Dedifferentiated amniotic fluid mesenchymal stem cell (primary cell): ENCODE results near the gene PTAFR.
"Not testable (repeated sequence)": the region's sequence is repeated elsewhere in the genome, so short reads cannot be mapped to it uniquely, and the experiment has no call there.

Source experiments
- DNase-seq: peaks from one replicate; pipeline ENCODE4 v3.0.0-alpha.2; 2016; ENCODE audit errors: extremely low spot score

PTAFR gene

DNA sequence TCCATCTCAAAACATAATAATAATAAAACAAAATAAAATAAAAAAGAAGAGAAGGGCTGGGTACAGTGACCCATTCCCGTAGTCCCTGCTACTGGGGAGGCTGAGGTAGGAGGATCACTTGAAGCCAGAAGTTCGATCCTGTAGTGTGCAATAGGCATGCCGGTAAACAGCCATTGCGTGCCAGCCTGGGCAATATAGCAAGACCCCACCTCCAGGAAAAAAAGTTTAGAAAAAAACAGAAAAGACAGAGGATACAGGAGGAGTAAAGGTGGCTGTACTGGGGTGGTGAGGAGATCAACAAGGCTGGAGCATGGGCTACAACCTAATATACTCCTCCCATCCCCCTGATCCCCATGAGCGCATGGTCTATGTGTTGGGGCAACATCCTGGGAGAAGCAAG, 30.8 kb downstream of the PTAFR start:
- no peak for DNase-seq

DNA sequence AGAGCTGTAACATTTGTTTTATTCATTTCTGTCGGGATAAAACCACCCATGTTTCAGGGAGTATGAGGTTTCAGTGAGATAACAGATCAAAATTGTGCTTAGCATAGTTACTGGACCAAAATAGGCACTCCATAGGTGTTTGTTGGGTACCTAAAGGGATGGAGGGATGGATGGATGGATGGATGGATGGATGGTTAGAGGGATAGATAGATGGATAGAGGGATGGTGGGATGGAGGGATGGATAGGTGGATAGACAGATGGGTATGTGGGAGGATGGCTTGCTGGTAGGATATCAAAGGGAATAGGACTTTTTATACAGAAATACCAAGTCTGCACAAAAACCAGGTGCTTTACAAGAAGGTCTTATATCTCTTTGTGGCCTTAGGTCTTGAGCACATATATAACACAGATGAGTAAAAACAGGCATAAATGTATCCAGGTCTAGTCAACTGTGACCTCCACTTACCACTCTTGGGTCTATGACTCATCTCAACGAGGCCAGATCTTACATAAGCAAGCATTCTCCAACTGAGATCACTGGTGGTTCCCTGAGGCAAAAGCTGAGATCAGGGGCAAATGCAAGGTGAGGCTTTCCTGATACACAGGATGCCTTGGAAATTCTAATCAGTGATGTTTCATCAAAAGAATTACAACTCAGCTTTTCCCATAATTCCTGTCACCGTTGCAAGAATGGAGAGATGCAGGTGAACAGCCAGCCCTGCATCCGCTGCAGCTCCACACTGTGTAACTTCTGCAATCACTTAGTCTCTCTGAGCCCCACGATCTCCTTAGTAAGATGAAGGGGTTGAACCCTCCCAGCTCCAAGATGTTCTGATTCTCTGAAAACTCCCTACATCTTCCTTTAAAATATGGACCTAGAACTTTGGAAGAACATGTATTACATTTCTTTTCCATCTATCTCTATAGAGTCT, 32.0 kb downstream of the PTAFR start:
- no peak for DNase-seq

DNA sequence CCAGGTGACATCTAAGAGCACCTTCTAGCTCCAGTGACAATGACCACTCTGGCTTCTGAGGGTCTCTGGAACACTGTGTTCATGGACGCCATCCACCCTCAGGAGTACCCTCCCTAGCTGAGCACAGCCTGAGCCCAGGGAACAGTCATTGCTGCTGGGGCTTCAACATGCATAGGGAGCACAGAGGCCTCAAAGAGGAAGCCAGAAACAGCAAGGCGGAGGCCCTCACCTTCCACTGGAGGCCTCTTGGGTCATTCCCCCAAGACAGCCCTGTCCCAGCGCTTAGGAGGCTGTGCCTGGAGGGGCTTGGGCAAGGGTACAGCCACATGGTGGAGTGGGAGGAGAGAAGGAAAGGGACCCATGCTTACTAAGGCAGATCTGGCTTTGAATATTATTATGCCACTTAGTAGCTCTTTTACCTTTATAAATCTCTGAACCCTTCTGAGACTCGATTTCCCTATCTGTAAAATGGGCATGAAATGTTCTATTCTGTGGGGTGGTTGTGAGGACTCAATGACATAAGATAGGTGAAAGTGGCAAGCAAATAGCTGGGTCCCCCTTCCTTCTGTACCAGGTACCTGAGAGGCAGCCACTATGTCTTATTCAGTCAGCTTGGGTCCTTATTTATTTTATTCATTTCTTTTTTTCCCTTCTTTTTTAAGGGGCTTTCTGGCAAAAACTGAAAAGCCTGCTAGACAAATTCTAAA, 32.8 kb downstream of the PTAFR start:
- DNase-seq = no peak

DNA sequence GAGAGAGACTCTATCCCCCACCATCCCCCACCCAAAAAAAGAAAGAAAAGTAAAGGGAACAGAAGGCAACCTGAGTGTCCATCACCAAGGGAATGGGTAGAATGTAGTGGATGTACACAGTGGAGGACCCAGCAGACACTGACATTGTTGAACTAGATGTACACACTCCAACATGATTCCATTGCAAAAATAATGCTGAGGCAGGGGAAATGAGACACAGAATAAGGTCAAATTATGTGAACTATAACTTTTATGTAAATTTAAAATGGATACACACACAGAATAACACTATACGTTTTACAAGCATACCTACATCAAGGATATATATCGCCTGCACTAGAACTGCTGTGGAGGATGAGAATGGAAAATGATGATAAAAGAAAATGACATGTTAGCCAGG, 34.8 kb downstream of the PTAFR start:
- no peak for DNase-seq

DNA sequence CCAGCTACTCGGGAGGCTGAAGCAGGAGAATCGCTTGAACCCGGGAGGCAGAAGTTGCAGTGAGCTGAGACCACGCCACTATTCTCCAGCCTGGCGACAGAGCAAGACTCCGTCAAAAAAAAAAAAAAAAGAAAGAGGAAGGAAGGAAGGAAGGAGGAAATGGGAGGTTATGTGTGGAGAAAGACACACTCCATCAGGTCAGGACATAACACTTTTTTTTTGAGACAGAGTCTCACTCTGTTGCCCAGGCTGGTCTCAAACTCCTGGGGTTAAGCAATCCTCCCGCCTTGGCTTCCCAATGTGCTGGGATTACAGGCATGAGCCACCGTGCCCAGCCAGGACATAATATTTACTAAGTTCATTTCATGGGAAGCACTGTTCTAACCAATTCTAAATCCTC, 36.6 kb downstream of the PTAFR start:
- not testable (repeated sequence) for DNase-seq

DNA sequence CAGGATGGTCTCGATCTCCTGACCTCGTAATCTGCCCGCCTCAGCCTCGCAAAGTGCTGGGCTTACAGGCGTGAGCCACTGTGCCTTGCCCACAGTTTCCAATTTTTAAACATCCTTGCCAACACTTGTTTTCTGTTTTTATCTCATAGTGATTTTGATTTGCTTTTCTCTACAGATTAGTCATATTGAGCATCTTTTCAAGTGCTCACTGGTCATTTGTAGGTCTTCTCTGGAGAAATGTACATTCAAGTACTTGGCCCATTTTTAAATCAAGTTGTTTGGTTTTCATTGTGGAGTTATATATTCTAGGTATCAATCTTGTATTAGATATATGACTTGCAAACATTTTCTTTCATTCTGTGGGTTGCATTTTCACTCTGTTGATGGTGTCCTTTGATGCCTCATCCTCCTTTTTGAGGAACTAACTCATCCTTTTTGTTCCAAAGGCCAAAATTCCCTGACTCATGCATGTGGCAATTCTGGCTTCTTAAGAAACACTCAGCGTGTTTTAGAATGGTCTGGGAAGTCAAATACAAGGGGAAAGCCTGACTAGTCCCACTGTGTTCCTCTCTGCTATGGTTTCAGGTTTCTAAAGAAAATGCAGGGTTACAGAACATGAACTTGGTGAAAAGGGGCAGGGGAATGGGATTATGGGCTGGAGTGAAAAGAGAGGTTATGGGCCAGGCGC, 37.3 kb downstream of the PTAFR start:
- peak; percentile 20 for DNase-seq

DNA sequence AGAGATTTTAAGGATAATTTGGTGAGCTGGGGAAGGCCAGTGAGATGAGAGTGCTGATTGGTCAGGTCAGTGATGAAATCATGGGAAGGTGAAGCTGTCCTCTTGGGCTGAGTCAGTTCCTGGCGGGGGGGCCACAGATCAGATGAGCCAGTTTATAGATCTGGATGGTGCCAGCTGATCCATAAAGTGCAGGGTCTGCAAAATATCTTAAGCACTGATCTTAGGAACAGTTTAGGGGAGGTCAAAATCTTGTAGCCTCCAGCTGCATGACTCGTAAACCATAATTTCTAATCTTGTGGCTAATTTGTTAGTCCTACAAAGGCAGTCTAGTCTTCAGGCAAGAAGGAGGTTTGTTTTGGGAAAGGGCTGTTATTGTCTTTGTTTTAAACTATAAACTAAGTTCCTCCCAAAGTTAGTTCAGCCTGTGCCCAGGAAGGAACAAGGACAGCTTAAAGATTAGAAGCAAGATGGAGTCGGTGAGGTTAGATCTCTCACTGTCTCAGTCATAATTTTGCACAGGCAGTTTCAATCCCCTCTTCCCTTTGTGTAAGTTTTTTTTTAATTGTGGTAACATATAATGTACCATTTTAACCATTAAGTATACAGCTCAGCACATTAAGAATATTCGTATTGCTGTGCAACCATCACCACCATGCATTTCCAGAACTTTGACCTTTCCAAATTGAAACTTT, 39.4 kb downstream of the PTAFR start:
- no peak for DNase-seq

DNA sequence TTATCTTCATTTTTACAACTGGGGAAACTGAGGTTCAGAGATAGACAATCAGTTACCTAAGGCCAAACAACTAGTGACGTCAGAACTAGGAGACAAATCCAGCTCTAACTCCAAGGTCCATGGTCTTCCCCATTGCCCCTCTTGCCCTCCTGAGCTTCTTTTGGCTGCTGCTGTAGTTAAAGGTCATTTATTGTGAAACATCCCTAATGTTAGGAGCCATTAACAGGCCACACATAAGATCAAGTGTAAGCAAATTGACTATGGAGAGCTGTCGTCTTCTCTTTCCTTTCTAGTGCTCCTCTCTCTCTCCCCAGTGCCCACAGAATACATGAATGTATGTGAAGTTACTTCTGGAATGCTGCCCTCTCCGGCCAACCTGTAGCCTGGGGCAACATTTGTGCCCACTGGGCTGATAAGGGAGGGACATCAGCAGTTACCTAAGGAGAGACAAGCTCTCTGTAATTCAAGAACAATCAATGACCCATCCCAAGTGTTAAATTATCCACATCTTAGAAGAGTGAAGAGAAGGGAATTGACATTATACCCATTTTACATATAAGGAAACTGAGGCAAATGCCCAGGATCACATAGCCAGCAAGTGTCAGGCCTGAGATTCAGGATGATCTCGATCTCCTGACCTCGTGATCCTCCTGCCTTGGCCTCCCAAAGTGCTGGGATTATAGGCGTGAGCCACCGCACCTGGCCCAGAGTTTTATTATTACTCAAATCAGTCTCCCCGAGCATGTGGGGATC, 40.1 kb downstream of the PTAFR start:
- no peak for DNase-seq

DNA sequence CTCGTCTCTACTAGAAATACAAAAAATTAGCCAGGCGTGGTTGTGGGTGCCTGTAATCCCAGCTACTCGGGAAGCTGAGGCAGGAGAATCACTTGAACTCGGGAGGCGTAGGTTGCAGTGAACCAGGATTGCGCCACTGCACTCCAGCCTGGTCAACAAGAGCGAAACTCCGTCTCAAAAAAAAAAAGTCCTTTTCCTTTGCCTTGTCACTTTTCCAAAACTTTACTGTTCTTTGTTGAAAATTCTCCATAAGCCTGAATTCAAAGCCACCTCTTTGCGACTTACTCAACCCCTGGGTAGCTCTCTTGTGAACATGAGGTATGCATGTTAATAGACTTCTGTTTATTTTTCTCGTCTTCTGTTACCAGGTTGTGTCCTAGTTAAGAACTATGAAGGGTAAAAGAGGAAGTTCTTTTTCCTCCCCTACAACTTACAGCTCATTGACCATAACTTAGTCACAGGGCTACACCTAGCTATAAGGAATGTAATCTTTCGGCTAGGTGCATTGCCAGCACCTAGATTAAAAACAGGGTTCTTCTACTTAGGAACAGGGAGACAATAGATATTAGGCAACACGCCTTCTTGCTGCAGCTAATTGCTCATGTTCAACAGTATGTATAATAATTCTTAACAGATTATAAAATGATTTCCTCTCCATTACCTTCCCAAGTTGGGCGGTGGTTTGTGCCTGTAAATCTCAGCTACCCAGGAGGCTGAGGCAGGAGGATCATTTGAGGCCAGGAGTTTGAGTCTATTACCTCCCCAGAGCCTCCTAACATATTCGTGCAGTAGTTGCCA, 40.9 kb downstream of the PTAFR start:
- no peak for DNase-seq

DNA sequence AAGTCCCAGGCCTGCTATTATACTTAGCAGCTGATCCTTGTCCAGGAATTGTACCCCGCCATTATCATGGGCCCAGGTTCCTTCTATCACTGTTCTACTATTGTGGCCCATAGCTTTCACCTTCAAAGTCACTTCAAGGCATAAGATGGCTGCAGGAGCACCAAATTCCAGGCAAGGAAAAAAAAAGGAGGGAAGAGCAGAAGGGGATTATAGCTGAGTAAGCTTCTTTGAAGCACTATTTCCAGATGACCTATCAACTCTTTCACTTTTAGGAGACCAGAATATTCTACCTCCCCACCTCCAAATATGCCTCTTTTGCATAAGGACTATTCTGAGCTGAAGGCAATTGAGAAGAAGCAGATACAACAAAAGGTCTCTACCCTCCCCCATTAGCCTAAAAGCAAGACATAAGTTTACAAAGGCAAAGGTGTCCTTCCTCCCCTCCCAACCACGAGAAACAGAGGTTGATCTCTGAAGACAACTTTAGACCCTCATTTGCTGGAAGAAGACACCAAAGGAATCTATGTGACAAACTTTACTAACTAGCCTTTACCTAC, 41.8 kb downstream of the PTAFR start:
- no peak for DNase-seq

DNA sequence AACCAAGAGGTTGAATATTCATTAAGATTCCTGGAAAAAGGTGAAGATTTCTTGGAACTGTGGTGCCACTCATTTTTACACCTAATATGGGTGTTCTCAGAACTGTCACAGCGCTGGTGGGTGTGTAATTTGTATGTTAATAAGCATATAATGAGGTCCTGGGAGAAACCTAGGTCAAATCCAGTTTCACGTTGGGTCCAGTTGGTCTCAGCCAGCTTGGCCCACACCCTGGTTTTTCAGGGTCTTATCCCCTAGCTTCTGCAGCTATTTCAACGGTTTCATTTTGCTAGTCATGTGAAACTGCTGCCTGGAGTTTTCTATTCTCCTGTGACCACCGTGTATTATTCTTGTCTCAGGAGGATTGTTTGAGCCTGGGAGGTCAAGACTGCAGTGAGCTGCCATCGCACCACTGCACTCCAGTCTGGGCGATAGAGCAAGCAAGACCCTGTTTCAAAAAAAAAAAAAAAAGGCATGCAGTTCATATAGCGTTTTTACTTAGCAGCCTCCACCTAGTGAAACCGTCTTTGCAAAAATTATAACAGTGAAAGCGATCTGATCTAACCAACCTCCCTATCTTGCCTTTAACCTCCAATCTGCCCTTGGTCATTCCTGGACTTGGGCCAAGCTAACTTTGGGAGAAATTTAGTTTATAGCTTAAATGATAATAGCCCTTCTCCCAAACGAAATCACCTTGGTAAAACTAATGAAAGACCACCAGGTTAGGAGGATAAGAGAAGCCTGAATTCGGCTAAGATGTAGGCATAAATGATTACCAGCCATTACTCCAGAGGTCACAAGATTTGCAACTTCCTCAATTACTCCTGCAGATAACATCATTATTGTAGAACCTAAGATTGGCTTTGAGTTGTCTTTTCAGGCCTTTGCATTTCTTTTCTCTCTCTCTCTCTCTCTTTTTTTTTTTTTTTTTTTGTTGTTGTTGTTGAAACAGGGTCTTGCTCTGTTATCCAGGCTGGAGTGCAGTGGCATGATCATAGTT, 44.0 kb downstream of the PTAFR start:
- DNase-seq = no peak

DNA sequence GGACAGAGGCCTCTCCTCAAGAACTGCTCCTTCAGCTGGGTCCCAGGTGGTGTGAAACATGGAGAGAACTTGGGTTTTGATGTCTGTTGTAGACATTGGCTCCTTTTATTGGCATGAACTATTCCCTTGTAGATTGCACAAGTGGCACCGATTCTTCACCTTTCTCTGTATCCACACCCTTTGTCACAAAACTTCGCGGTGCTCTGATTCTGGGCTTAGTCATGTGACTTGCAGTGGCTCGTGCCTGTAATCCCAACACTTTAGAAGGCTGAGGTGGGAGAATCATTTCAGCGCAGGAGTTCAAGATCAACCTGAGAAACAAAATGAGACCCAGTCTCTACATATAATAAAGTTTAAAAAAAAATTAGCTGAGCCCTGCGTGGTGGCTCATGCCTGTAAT, 45.6 kb downstream of the PTAFR start:
- no peak for DNase-seq

DNA sequence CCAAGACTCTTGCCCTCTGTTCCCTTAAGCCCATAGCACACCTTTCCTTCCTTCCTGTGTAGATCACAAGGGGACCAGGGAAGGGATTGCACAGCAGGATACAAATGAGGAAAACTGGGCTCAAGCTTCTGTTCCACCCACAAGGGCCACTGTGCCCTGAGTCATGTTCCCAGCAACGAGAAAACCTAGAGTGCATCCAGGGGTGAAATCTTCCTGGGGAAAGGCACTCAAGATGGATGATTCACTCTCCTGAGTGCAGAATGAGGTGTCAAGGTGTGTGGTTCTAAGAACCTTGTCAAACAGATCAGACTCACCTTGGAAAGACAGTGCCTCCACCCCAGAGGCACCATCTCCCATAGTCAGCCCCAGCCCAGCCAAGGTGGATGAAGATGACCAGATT, 47.3 kb downstream of the PTAFR start:
- DNase-seq = no peak

DNA sequence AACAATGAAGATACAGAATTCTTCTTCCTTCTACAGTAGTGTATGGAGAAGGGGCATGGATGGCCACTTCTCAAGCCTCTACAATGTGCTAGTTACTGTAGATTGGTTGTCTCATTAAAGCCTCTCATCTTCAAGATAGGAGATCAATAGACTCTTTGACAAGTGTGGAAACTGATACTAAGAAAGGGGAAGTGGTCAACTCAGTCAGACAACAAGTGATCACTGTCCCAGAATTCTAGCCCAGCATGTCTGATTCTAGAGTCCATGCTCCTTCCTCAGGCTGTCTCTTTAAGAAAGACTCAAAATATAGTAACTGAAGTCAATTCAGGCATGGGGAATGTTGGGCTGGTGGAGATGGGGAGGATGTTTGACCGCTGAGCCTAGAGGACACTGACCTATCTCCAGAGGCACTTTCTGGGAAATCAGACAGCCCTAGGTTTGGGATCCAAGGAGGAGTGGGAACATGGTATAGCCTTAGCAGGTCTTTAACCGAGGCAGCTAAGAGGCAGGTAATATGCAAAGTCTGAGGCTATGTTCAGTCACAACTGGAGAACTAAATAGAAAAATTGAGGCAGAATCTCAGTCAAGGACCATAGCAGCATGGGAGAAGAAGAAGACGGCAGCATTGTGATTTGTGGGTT, 48.8 kb downstream of the PTAFR start:
- DNase-seq = no peak

DNA sequence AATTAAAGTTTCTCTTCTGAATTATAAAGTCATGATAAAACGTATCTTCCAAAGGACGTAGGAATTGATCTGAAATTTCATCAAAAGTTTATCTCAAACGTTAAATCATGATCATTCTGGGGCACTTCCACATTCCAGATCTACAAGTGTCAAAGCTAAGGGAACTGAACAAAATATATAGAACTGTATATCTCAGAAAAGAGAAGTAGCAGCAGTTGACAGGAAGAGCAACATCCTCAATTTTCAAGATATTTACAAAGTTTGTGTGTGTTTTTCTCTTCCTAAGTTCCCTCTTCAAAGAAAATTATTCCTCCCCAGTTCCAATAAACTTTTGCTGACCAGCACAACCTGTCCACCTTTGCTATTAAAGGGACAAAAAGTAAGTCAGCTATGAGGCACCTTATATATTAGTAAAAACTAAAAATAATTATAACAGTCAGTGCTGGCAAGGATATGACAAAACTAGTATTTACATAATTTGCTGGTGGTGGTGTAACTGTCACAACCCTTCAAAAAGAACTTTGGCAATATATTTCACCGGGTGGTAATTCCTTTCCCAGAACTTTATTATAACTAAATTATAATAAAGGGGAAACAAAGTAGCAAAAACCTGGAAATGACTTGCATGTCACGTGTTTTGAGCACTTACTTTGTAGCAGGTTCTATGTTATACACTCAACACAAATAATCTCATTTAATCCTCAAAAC, 49.6 kb downstream of the PTAFR start:
- no peak for DNase-seq

DNA sequence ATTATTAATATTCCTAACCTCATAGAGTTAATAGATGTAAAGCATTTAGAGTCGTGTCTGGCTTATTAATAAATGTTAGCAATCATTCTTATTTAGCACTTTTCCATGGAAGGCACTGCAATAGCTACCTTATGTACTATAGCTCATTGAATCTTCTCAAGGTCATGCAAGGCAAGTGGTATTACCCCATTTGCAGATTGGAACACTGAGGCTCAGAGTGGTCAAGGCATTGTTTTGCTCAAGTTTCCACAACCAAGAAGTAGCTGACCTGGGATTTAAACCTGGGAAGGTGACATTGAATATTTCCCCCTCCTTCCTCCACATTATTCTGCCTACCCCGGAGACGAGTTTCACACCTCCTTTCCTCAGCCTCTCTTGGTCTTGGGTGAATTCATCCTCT, 50.3 kb downstream of the PTAFR start:
- DNase-seq = no peak

DNA sequence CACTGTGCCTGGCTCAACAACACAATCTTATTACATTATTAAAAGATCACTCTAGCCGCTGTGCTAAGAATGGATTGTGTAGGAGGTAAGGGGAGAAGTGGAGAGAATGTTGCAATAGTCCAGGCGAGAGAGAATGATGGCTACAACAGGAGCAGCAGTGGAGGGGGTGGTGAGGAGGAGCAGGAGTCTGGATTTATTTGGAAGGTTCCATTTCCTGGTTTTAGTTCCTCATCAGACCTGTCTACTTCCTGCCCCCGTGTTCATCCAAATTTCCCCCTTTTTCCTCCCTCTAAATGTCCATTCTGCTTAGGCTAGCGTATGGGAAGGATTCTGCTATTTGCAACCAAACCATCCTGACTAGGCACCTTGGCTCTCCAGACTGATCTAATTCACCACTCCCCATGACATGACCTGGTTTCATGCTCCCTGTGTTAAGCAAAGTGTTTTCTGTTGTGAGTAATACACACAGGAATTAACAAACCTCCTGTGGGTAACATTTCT, 53.0 kb downstream of the PTAFR start:
- DNase-seq = no peak

DNA sequence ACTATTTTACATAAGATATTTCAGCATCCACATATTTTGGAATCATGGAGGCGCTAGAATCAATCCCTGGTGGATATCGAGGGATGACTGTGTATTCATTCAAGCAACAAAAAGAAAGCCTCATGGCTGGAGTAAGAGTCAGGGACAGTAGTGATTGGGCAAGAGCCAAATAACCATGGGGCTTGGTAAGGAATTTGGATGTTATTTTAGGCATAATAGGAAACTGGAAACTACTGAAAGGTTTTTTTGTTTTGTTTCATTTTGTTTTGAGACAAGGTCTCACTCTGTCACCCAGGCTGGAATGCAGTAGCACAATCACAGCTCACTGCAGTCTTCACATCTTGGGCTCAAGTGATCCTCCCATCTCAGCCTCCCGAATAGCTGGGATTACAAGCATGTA, 54.3 kb downstream of the PTAFR start:
- no peak for DNase-seq
